Measurements from ENCODE around the gene TRAM2. TPM values are rescaled to one million over a fixed set of nuclear protein-coding genes. Genes with fewer than 3 reads are reported as not detected.

Gene TRAM2
- total and polyA plus RNA-seq, 2 of the 13 experiments (the other 11 are each of a cell fraction or from before 2014, with no cell fraction given): 49.1 to 72.5 TPM

DNA sequence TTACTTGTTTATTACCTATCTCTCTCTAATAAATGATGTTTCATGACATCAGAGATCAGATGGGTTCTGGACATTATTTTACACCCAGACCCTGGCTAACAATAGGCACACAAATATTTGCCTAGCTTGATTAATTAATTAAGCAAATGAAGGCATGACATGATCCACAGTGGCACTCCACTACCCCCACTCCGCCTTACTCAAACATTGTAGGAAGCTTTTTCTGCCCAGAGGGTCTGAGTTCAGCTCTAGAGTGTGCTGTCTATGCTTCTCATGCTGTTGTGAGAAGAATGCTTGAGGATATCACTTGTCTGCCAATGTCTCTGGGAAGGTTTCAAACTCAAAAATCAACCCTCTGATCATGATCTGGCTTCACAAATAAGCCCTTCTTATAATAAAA is 45.0 kb downstream of the TRAM2 start:
- CTCF ChIA-PET (ENCODE audit: low intra/inter-chr PET ratio, low total read pairs): no interaction called here
- TF ChIP-seq, protein P1, sequence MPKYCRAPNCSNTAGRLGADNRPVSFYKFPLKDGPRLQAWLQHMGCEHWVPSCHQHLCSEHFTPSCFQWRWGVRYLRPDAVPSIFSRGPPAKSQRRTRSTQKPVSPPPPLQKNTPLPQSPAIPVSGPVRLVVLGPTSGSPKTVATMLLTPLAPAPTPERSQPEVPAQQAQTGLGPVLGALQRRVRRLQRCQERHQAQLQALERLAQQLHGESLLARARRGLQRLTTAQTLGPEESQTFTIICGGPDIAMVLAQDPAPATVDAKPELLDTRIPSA (CRISPR knock-in tag; IDR thresholded peaks at IDR 0.05; ENCODE audit: borderline replicate concordance): no peak
- TF ChIP-seq ZNF121 (CRISPR knock-in tag; IDR thresholded peaks at IDR 0.05) (no peak), KDM5B (CRISPR knock-in tag; IDR thresholded peaks at IDR 0.05; ENCODE audit: borderline replicate concordance) (no peak), KDM2A (CRISPR knock-in tag; IDR thresholded peaks at IDR 0.05; ENCODE audit: borderline replicate concordance, low read depth) (no peak), AGO1 (IDR thresholded peaks at IDR 0.05; ENCODE audit: low read depth, low read length, poor library complexity, severe bottlenecking) (no peak), TMF1 (CRISPR knock-in tag; IDR thresholded peaks at IDR 0.05; ENCODE audit: low read depth) (no peak), NCOR1 (IDR thresholded peaks at IDR 0.05; ENCODE audit: borderline replicate concordance, low read length) (no peak)
- TF ChIP-seq, protein P2, sequence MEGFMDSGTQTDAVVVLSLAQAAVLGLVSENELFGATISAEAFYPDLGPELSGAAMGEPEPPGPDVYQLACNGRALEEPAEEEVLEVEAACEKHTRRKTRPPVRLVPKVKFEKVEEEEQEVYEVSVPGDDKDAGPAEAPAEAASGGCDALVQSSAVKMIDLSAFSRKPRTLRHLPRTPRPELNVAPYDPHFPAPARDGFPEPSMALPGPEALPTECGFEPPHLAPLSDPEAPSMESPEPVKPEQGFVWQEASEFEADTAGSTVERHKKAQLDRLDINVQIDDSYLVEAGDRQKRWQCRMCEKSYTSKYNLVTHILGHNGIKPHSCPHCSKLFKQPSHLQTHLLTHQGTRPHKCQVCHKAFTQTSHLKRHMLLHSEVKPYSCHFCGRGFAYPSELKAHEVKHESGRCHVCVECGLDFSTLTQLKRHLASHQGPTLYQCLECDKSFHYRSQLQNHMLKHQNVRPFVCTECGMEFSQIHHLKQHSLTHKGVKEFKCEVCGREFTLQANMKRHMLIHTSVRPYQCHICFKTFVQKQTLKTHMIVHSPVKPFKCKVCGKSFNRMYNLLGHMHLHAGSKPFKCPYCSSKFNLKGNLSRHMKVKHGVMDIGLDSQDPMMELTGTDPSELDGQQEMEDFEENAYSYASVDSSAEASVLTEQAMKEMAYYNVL (CRISPR knock-in tag; IDR thresholded peaks at IDR 0.05; ENCODE audit: borderline replicate concordance): no peak
- TF ChIP-seq, protein P3, sequence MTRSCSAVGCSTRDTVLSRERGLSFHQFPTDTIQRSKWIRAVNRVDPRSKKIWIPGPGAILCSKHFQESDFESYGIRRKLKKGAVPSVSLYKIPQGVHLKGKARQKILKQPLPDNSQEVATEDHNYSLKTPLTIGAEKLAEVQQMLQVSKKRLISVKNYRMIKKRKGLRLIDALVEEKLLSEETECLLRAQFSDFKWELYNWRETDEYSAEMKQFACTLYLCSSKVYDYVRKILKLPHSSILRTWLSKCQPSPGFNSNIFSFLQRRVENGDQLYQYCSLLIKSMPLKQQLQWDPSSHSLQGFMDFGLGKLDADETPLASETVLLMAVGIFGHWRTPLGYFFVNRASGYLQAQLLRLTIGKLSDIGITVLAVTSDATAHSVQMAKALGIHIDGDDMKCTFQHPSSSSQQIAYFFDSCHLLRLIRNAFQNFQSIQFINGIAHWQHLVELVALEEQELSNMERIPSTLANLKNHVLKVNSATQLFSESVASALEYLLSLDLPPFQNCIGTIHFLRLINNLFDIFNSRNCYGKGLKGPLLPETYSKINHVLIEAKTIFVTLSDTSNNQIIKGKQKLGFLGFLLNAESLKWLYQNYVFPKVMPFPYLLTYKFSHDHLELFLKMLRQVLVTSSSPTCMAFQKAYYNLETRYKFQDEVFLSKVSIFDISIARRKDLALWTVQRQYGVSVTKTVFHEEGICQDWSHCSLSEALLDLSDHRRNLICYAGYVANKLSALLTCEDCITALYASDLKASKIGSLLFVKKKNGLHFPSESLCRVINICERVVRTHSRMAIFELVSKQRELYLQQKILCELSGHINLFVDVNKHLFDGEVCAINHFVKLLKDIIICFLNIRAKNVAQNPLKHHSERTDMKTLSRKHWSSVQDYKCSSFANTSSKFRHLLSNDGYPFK (CRISPR knock-in tag; IDR thresholded peaks at IDR 0.05; ENCODE audit: borderline replicate concordance): no peak
- TF ChIP-seq, protein P4, sequence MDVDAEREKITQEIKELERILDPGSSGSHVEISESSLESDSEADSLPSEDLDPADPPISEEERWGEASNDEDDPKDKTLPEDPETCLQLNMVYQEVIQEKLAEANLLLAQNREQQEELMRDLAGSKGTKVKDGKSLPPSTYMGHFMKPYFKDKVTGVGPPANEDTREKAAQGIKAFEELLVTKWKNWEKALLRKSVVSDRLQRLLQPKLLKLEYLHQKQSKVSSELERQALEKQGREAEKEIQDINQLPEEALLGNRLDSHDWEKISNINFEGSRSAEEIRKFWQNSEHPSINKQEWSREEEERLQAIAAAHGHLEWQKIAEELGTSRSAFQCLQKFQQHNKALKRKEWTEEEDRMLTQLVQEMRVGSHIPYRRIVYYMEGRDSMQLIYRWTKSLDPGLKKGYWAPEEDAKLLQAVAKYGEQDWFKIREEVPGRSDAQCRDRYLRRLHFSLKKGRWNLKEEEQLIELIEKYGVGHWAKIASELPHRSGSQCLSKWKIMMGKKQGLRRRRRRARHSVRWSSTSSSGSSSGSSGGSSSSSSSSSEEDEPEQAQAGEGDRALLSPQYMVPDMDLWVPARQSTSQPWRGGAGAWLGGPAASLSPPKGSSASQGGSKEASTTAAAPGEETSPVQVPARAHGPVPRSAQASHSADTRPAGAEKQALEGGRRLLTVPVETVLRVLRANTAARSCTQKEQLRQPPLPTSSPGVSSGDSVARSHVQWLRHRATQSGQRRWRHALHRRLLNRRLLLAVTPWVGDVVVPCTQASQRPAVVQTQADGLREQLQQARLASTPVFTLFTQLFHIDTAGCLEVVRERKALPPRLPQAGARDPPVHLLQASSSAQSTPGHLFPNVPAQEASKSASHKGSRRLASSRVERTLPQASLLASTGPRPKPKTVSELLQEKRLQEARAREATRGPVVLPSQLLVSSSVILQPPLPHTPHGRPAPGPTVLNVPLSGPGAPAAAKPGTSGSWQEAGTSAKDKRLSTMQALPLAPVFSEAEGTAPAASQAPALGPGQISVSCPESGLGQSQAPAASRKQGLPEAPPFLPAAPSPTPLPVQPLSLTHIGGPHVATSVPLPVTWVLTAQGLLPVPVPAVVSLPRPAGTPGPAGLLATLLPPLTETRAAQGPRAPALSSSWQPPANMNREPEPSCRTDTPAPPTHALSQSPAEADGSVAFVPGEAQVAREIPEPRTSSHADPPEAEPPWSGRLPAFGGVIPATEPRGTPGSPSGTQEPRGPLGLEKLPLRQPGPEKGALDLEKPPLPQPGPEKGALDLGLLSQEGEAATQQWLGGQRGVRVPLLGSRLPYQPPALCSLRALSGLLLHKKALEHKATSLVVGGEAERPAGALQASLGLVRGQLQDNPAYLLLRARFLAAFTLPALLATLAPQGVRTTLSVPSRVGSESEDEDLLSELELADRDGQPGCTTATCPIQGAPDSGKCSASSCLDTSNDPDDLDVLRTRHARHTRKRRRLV (CRISPR knock-in tag; IDR thresholded peaks at IDR 0.05): no peak
- TF ChIP-seq, protein P5, sequence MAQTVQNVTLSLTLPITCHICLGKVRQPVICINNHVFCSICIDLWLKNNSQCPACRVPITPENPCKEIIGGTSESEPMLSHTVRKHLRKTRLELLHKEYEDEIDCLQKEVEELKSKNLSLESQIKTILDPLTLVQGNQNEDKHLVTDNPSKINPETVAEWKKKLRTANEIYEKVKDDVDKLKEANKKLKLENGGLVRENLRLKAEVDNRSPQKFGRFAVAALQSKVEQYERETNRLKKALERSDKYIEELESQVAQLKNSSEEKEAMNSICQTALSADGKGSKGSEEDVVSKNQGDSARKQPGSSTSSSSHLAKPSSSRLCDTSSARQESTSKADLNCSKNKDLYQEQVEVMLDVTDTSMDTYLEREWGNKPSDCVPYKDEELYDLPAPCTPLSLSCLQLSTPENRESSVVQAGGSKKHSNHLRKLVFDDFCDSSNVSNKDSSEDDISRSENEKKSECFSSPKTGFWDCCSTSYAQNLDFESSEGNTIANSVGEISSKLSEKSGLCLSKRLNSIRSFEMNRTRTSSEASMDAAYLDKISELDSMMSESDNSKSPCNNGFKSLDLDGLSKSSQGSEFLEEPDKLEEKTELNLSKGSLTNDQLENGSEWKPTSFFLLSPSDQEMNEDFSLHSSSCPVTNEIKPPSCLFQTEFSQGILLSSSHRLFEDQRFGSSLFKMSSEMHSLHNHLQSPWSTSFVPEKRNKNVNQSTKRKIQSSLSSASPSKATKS (CRISPR knock-in tag; IDR thresholded peaks at IDR 0.05): no peak

More for the DNA sequence above, 45.0 kb downstream of the TRAM2 start:
- in situ Hi-C loops (cut with HindIII; ENCODE audit: extremely low pct_ligation_motif_present, low pct_unique_long_range_greater_than_20kb): no loop called here
- H3K4me1 ChIP-seq (ENCODE audit: insufficient read depth, low read length): peaks cover 7% of the 10 kb centered on the region
- WGBS (ENCODE audit: low lambda C conversion rate): 100% methylated on average over 1 of the region's 1 CpG
- intact Hi-C loops (cut with micrococcal nuclease; ENCODE audit: unreplicated experiment): no loop called here
- BruUV-seq (replicated peaks): no TSS peak
- no peak overlapping the region for H2AFZ ChIP-seq (ENCODE audit: low read length)
- FAIRE-seq (no peak), ATAC-seq (no peak), DNase-seq (ENCODE audit: low spot score) (no peak)
- H3K9me3 ChIP-seq (ENCODE audit: low read length): no peaks in the 10 kb centered on the region
- no peak overlapping the region for H3K9ac ChIP-seq (ENCODE audit: insufficient read depth, low read depth, low read length)
- H4K20me1 ChIP-seq (ENCODE audit: insufficient read depth, low read length): no peaks in the 10 kb centered on the region
- no peaks in the 10 kb centered on the region for H3K27me3 ChIP-seq (ENCODE audit: control insufficient read depth in 1 of 2, insufficient read depth in 2 of 2, low read length in 2 of 2)
- POLR2A ChIA-PET: no interaction called here
- no peak overlapping the region for H3K4me3 ChIP-seq (replicated peaks in 1 of 3; ENCODE audit: insufficient read depth in 1 of 3, low read depth in 2 of 3, low read length in 3 of 3)
- no peak overlapping the region for H3K27ac ChIP-seq (ENCODE audit: extremely low read length, insufficient read depth, low read length)
- peaks cover 29% of the 10 kb centered on the region for H3K79me2 ChIP-seq (ENCODE audit: insufficient read depth, low read length)
- peaks cover 35 to 78% of the 10 kb centered on the region in 2 experiments for H3K36me3 ChIP-seq (replicated peaks in 1 of 2; ENCODE audit: control insufficient read depth in 1 of 2, insufficient read depth in 2 of 2, low read length in 2 of 2)
- H3K4me2 ChIP-seq (ENCODE audit: low read depth, low read length): no peak overlapping the region

Data from HepG2 (cell line).